ENCODE data around the gene TNIP3. TPM values are rescaled to one million over a fixed set of nuclear protein-coding genes. Genes with fewer than 3 reads are reported as not detected.
"Not testable (repeated sequence)": the region's sequence is repeated elsewhere in the genome, so short reads cannot be mapped to it uniquely, and the experiment has no call there.

TNIP3 gene
- total RNA-seq, 2 donors from 2014 or later: not detected

DNA sequence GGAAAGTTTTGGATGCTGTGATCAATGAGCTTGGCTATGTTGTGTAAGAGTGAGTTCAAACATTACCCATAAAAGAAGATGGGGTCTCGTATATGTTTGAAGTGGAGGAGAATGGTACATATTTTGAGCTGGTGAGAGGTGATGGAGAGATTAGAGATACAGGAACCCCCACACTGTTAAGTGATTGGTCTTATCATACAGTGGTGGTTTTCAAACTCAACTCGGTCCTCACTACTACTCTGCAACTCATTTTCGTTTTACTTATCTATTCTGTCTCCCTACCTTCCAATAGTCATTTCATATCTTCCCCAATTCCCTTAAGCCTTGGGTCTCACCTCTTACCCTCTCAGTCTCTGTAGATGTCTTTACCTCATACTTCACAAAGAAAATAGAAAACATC lies 16.4 kb upstream of the TNIP3 start:
- ATAC-seq (no peak), DNase-seq (no peak)
- no peaks in the 10 kb centered on the region for H3K4me1 ChIP-seq
- 47 to 62% methylated on average over 3 of the region's 3 CpGs for WGBS, 2 donors
- no peak for TF ChIP-seq CTCF (IDR thresholded peaks at IDR 0.05)
- TF ChIP-seq POLR2A (IDR thresholded peaks at IDR 0.05): no peak
- no peaks in the 10 kb centered on the region for H3K36me3 ChIP-seq (replicated peaks in 1 of 2; ENCODE audit: insufficient read depth in 1 of 2, low read depth in 2 of 2)
- no peak overlapping the region for H3K27ac ChIP-seq
- H3K4me3 ChIP-seq: no peak overlapping the region
- no peaks in the 10 kb centered on the region for H3K9me3 ChIP-seq
- no peaks in the 10 kb centered on the region for H3K27me3 ChIP-seq
- intact Hi-C loops (cut with DNase I): no loop called here

DNA sequence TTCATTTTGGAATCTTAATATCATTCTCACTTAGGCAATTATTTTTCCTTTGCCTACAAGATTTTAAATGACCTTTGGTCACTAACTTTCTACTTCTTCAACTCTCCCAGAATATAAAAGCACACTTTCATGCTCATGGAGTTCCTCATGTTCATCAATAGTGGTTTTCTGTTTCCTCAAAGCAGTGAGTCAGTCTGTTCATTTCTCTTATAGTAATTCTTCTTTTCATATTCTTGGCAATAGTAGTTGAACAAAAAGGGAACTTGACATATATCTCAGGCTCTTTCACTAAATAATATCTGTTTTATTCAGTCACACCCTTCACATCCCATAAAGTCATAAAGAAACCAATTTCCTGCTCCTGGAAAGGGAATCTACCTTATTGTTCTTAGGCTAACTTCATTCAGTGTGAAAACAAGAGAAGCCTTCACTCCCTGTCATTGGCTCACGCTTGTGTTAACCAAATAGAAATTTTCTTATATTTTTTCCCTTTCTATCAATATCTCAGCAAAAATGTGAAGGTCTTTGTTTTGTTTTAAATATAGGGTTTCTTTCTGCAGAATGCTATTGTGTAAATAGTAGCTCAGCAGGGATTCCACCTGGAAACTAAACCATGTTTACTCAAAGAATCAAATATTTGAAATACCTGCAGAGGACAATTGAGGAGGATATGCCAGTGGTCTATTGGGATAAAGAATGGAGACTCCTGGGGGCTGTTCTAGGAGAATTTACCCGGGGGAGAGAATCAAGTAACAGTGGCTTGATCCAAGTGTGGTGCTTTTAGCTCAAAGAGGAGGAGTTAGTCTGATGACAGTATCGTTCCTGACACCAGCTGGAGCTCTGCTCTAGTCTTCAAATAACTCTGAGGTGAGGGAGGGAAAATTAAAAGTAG lies 13.4 kb upstream of the TNIP3 start:
- 19 to 20% methylated on average over 3 of the region's 3 CpGs for WGBS, 2 donors
- no peak for ATAC-seq
- TF ChIP-seq POLR2A (IDR thresholded peaks at IDR 0.05): no peak
- TF ChIP-seq CTCF (IDR thresholded peaks at IDR 0.05): no peak

GRCh38 chr4:121176082-121176934 lies 12.2 kb upstream of the TNIP3 start:
- TF ChIP-seq POLR2A (IDR thresholded peaks at IDR 0.05) (no peak), CTCF (IDR thresholded peaks at IDR 0.05) (no peak)
- WGBS, 2 donors: 45 to 52% methylated on average over 3 of the region's 3 CpGs
- intact Hi-C loops (cut with DNase I): no loop called here
- H3K27ac ChIP-seq: no peak overlapping the region
- H3K27me3 ChIP-seq: no peaks in the 10 kb centered on the region
- H3K4me1 ChIP-seq: no peaks in the 10 kb centered on the region
- H3K9me3 ChIP-seq: no peaks in the 10 kb centered on the region
- DNase-seq (no peak), ATAC-seq (no peak)
- no peak overlapping the region for H3K4me3 ChIP-seq
- H3K36me3 ChIP-seq (replicated peaks in 1 of 2; ENCODE audit: insufficient read depth in 1 of 2, low read depth in 2 of 2): no peaks in the 10 kb centered on the region

More for the DNA sequence above, 13.4 kb upstream of the TNIP3 start:
- Histone ChIP-seq H3K9me3 (no peaks in the 10 kb centered on the region), H3K4me1 (no peaks in the 10 kb centered on the region), H3K36me3 (replicated peaks in 1 of 2; ENCODE audit: insufficient read depth in 1 of 2, low read depth in 2 of 2) (no peaks in the 10 kb centered on the region), H3K27me3 (no peaks in the 10 kb centered on the region), H3K27ac (no peak overlapping the region), H3K4me3 (no peak overlapping the region)
- intact Hi-C loops (cut with DNase I): no loop called here
- no peak for DNase-seq

DNA sequence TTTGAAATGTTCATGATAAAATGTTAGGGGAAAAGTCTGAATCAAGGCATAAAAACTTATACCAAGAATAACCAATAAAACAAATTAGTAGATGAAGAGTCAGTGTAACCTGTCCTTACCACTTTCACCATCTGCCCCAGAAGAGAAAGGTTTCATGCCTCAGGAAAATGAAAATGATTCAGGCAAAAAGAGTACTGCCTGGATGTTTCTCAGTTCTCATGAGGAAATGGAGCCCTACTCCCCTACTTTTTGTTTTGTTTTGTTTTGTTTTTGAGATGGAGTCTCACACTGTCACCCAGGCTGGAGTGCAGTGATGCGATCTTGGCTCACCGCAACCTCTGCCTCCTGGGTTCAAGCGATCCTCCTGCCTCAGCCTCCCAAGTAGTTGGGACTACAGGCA lies 7.4 kb upstream of the TNIP3 start:
- H3K36me3 ChIP-seq (replicated peaks in 1 of 2; ENCODE audit: insufficient read depth in 1 of 2, low read depth in 2 of 2); ATAC-seq; H3K4me1 ChIP-seq; H3K4me3 ChIP-seq; H3K27me3 ChIP-seq; H3K9me3 ChIP-seq; H3K27ac ChIP-seq; DNase-seq; intact Hi-C loops (cut with DNase I): not testable (repeated sequence)
- WGBS, 2 donors: 86 to 93% methylated on average over 3 of the region's 3 CpGs
